ENCODE results near the gene SF3A2.

SF3A2 gene

DNA sequence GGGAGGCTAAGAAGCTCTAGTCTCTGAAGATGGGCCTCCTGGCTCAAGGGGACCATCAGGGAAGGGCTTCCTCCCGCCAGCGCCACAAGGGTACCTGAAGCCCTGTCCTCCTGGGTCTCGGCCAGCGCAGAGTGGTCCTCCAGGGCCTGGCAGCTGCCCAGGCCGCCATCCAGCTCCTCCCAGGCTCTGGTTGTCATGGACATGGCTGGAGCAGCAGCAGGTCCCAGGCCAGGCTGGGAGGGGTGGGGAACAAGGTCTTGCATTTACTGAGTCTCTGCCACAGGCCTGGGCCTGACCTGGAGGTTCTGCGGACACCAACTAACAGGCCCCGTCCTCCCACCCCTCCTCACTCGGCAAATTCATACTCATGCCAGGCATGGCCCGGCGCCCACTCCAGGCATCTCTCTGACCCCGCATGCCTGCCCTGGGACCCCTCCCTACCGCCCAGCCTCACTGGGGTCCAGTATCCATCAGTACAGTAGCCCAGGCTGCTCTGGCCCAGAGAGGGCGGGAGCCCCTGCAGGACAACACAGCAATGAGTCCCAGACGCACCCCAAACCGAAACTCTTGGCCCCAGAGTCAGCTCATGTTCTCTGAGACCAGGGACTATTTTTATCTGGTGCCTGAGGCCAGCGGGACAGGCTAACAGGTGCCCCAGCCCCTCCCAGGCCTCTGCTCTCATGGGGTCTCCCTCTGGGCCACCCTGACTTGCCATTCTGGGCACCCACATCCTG is 18.7 kb downstream of the SF3A2 start:
- Mint-ChIP-seq H3K27me3 (peaks cover 46% of the 10 kb centered on the region), H3K9me3 (no peaks in the 10 kb centered on the region), H3K4me3 (no peak overlapping the region), H3K36me3 (no peaks in the 10 kb centered on the region), H3K27ac (no peak overlapping the region), H3K4me1 (peaks cover 52% of the 10 kb centered on the region)
- CTCF ChIA-PET: no interaction called here
- no peak for DNase-seq

DNA sequence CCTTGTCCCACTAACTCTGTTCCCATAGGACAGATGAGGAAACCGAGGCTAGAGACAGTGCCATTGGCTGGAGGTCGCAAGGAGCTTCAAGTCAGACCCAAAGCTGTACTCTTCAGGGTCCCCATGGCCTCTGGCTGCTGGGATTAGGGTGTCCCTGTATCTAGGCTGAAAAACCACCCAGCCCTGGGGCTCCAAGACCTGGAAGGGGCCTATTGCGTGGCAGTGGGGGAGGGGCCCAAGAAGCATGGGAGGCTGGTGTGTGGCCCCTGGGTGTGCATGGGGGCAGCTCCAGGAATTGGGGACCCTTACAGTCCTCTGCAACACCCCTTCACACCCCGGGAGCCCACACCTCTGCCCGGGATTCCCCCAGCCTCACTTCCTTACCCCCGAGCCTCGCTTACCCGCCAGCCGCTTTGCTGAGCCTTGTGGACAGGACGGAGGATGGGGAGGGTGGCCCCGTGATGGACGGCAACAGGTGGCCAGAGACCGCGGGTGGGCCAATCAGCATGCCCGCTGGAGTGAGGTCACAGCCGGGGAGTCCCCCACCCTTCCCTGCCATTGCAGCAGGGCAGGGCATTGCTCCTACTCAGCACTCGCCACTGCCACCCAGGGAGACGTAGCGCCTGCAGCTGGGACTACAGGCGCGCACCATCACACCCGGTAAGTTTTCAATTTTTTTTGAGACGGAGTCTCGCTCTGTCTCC is 19.5 kb downstream of the SF3A2 start, which contains the start of gene JSRP1:
Gene JSRP1, minus strand, starts transcription at position 436 of the 704 bp plus-strand sequence. CDS start 1,103 bp downstream, outside the sequence.
- peak; percentile 46 for DNase-seq
- H3K27ac Mint-ChIP-seq: peak within 1 kb of the TSS; percentile 99
- peaks cover 56% of the 10 kb centered on the region for H3K4me1 Mint-ChIP-seq
- H3K27me3 Mint-ChIP-seq: peaks cover 41% of the 10 kb centered on the region
- CTCF ChIA-PET: no interaction called here
- peak within 1 kb of the TSS; percentile 12 for H3K4me3 Mint-ChIP-seq
- no peaks in the 10 kb centered on the region for H3K9me3 Mint-ChIP-seq
- H3K36me3 Mint-ChIP-seq: no peaks in the 10 kb centered on the region

DNA sequence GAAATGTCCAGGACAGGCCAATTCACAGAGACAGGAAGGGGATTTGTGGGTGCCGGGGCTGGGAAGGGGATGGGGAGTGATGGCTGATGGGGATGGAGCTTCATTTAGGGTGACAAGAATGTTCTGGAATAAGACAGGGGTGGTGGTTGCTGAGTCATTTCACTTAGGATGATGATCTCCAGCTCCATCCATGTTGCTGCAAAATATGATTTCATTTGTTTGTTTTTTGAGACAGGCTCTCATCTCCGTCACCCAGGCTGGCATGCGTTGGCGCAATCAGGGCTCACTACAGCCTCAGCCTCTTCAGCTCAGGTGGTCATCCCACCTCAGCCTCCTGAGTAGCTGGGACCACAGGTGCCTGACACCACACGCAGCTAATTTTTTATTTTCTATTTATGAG is 22.7 kb downstream of the SF3A2 start:
- no peaks in the 10 kb centered on the region for H3K9me3 Mint-ChIP-seq
- no peak overlapping the region for H3K4me3 Mint-ChIP-seq
- H3K27ac Mint-ChIP-seq: peak overlapping the region; percentile 86
- DNase-seq: no peak
- peaks cover 10% of the 10 kb centered on the region for H3K27me3 Mint-ChIP-seq
- CTCF ChIA-PET: interaction anchor here (2.5 kb wide), 1 partner anchor 22 kb away, joined by 13 read pairs; no protein-coding TSS in a partner anchor
- peaks cover 43% of the 10 kb centered on the region for H3K4me1 Mint-ChIP-seq
- H3K36me3 Mint-ChIP-seq: peaks cover 1% of the 10 kb centered on the region

DNA sequence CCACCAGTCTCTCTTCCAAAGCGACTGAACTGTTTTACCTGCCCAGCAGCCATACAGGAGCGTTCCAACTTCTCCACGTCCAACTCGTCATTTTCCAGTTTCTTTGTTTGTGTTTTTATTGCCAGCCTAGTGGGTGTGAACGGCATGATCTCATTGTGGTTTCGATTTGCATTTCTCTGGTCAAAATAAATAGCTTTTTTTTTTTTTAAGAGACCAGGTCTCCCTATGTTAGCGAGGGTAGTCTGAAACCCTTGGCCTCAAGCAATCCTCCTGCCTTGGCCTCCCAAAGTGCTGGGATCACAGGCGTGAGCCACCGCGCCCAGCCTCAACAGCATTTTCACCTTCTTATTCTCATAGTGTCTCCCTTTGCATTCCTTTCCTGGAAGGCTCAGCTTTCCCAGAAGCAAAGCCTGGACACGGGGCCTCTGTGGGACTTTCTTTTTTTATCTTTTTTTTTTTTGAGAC is 23.7 kb downstream of the SF3A2 start:
- H3K27ac Mint-ChIP-seq: peak overlapping the region; percentile 68
- DNase-seq: no peak

DNA sequence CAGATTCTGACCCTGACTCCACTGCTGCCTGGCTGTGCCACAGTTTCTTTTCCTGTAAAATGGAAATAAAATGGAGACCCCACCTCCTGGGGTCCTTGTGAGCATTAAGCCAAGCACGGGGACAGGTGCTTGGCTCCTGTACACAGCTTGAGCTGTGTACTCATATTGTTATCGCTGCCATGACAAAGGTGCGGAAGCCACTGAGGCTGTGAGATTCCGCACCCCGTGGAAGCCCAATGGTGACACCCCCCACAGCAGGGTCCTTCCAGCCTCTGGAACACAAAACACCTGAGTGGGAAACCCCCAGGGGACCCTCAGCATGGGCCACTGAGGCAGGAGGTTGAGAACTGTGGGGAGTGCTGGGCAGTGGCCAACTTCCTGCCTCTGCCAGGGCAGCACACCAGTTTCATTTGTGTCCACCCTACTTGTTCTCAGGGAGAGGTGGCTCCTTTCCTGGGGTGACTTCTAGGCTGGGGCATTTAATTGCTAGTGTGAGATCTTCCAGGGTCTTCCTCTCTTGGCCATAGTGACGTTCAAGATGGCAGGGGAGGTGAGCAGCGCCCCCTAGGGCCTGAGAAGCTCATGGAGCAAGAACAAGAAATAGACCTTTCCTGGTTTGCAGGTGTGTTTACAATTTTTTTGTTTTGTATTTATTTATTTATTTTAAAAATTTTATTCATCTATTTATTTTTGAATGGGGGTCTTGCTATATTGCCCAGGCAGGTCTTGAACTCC is 25.0 kb downstream of the SF3A2 start:
- Mint-ChIP-seq H3K4me1 (peaks cover 41% of the 10 kb centered on the region), H3K36me3 (peaks cover 1% of the 10 kb centered on the region), H3K27me3 (no peaks in the 10 kb centered on the region), H3K27ac (no peak overlapping the region), H3K9me3 (no peaks in the 10 kb centered on the region), H3K4me3 (no peak overlapping the region)
- DNase-seq: peak; percentile 75
- CTCF ChIA-PET: interaction anchor here (0.7 to 2.5 kb wide), 7 partner anchors 10 to 364 kb away, joined by 3 to 12 read pairs (median 3); no protein-coding TSS in a partner anchor

More for the DNA sequence above, 23.7 kb downstream of the SF3A2 start:
- Mint-ChIP-seq H3K4me3 (no peak overlapping the region), H3K36me3 (peaks cover 1% of the 10 kb centered on the region), H3K27me3 (peaks cover 3% of the 10 kb centered on the region), H3K9me3 (no peaks in the 10 kb centered on the region), H3K4me1 (peaks cover 40% of the 10 kb centered on the region)
- CTCF ChIA-PET: interaction anchor here (1.3 to 2.5 kb wide), 3 partner anchors 14 to 363 kb away, joined by 4 to 12 read pairs (median 10); no protein-coding TSS in a partner anchor

DNA sequence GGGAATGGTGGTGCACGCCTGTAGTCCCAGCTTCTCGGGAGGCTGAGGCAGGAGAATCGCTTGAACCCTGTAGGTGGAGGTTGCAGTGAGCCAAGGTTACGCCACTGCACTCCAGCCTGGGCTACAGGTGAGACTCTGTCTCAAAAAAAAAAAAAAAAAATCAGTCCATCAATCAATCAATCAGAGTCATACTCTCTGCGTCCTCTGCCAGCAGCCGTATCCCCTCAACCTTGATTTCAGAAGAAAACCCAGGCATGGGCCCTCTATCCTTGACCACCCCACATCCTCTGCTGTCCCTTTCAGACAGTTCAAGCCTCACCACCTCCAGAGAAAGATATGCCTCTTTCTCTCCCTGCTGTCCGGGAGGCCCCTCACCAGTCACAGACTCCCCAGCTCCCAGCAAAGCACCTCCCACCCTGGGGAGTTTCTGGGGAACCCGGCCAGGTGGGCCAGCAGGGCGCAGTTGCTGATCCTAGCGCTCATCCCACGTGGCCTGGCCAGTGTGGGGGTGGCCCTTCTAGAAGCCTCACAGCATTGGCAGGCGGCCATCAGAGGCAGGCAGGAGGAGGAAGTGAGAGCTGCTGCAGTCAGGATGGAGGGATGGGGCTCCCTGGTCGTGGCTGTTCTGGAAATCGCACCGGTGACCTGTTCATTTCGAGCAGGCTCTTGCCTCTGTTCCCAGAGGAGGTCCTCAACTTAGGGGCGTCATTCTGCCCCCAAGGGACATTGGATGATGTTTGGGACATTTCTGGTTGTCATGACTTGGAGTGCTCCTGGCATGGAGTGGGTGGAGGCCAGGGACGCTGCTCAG is 29.8 kb downstream of the SF3A2 start:
- Mint-ChIP-seq H3K4me3 (no peak overlapping the region), H3K27me3 (peaks cover 3% of the 10 kb centered on the region), H3K9me3 (no peaks in the 10 kb centered on the region), H3K4me1 (peaks cover 24% of the 10 kb centered on the region), H3K27ac (peak overlapping the region; percentile 15), H3K36me3 (peaks cover 4% of the 10 kb centered on the region)
- CTCF ChIA-PET: interaction anchor here (1.2 kb wide), 2 partner anchors 9 to 110 kb away, joined by 3 read pairs; no protein-coding TSS in a partner anchor
- peak; percentile 51 for DNase-seq

DNA sequence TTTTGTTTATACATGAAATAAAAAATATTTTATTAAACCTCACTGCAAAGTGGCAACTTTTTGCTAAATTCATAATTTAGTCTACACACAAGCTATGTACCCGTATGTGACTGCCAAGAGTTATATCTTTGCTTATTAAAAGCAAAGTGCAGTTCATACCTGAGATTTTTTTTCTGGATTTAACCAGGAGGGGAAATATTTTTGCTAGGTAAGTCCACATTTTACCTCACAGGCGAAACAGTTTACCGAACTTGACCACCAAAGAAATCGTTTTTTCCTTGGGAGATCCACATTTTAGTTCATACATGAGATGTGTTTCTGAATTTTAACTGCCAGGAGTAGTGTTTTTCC is 31.8 kb downstream of the SF3A2 start:
- H3K27me3 Mint-ChIP-seq: peaks cover 3% of the 10 kb centered on the region
- peak overlapping the region; percentile 24 for H3K27ac Mint-ChIP-seq
- H3K36me3 Mint-ChIP-seq: peaks cover 11% of the 10 kb centered on the region
- no peaks in the 10 kb centered on the region for H3K9me3 Mint-ChIP-seq
- H3K4me3 Mint-ChIP-seq: peak overlapping the region; percentile 84
- CTCF ChIA-PET: no interaction called here
- no peak for DNase-seq
- peaks cover 37% of the 10 kb centered on the region for H3K4me1 Mint-ChIP-seq

DNA sequence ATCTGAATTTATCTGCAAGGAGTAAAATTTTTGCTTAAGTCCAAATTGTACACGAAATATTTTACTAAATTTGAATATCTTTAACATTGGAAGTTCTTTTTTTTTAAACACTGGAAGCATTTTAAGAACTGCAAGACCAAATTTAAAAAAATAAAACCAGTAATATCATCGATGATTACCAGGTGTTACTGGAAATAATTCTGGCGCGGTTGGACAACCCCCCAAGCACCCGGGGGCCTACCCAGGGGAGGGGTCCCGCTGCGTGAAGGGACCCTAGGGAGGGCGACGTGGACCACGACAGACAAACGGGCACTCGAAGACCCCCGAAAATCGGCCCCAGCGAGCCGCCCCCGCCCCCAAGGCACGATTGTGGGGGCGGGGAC is 32.2 kb downstream of the SF3A2 start:
- Mint-ChIP-seq H3K27me3 (peaks cover 3% of the 10 kb centered on the region), H3K27ac (peak overlapping the region; percentile 89), H3K4me3 (peak overlapping the region; percentile 84), H3K4me1 (peaks cover 41% of the 10 kb centered on the region), H3K36me3 (peaks cover 13% of the 10 kb centered on the region), H3K9me3 (no peaks in the 10 kb centered on the region)
- CTCF ChIA-PET: no interaction called here
- no peak for DNase-seq

DNA sequence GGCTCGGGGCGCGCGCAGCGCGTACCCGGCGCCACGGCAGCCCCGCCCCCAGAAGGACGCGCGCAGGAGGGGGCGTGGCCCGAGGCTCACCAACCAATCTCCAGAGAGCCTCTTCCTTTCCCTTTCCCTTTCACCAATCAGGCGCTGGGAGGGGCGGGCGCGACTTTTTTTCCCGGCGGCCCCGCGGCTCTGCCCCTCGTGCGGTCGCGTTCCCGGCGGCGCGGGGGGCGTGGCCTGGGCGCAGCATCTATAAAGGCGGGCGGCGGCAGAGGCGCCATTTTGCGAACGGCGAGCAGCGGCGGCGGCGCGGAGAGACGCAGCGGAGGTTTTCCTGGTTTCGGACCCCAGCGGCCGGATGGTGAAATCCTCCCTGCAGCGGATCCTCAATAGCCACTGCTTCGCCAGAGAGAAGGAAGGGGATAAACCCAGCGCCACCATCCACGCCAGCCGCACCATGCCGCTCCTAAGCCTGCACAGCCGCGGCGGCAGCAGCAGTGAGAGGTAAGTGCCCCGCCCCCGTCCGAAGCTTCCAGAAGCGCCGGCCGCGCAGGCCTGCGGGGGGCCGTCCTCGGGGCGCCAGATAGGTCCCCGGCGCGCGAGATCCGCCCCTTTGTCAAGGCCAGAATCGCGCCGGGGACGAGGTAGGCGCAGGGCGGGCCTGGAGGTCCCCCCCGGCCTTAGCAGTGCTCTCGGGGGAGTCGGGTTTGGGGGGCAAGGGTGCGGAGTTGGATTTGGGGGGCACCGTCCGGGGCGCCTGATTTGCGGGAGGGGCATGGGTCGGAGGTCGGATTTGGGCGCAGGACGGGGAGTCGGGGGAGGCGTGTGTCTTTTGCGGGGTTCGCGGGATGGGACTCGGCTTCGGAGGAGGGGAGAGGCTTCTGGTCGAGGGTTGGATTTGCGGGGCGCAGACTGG is 32.9 kb downstream of the SF3A2 start:
- Mint-ChIP-seq H3K36me3 (peaks cover 19% of the 10 kb centered on the region), H3K4me3 (peak overlapping the region; percentile 84), H3K4me1 (peaks cover 47% of the 10 kb centered on the region), H3K27me3 (peaks cover 3% of the 10 kb centered on the region), H3K9me3 (no peaks in the 10 kb centered on the region), H3K27ac (peak overlapping the region; percentile 89)
- CTCF ChIA-PET: no interaction called here
- DNase-seq: peak; percentile 99

DNA sequence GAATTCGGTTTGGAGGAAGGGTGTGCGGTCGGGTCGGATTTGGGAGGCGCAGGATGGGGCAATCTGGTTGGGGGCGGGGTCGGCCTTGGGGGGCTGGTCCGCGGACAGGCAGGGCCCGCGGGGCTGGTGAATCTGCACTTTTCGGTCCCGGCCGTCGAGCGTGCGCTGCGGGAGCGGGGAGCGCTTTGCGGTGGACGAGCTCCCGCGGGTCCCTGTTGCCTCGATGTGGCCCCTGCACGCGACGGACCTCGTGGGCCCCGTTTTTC is 33.5 kb downstream of the SF3A2 start:
- Mint-ChIP-seq H3K4me3 (peak overlapping the region; percentile 84), H3K36me3 (peaks cover 21% of the 10 kb centered on the region), H3K27me3 (peaks cover 3% of the 10 kb centered on the region), H3K9me3 (no peaks in the 10 kb centered on the region), H3K4me1 (peaks cover 50% of the 10 kb centered on the region), H3K27ac (peak overlapping the region; percentile 89)
- CTCF ChIA-PET: no interaction called here
- DNase-seq: peak; percentile 60

DNA sequence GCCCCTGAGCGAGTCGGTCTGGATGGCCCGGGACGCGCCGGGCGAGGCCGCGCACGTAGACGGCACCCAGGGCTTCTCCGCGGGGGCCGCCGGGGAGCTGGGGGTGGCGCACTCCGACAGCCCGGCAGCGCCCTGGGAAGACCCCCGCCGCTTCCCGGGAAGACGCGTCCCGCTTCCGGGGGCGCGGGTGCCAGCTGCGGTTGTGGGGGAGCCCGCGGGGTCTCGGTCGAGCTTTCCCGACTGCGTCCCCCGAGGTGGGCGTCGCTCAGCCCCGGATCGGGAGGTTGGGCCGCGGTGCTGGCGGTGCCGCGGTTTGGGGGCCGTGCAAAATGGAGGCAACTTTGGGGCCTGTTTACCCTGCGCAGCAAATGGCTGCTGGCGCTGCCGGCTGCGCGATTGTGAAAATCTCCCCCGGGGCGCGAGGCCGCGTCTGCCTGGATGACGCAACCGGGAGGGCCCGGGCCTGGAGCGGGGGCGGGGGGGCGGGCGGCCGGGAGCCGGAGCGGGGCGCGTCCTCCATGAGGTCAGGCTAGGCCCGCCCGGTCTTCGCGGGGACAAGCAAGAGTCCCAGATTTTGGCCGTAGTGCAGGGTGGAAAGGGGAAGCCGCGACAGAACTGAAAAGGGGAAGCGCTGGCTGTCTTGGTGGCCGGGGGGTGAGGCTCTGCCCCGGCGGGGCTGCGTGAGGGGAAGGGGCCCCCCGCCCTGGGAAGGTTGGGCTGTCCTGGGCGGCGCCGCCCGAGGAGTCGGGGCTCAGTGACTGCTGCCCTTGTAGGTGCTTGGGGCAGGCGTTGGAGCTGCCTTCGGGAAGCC is 34.0 kb downstream of the SF3A2 start:
- DNase-seq: peak; percentile 77
- CTCF ChIA-PET: interaction anchor here (0.8 to 1.5 kb wide), 3 partner anchors 8 to 19 kb away, joined by 3 to 4 read pairs (median 3); no protein-coding TSS in a partner anchor
- Mint-ChIP-seq H3K36me3 (peaks cover 23% of the 10 kb centered on the region), H3K9me3 (no peaks in the 10 kb centered on the region), H3K4me3 (peak overlapping the region; percentile 87), H3K27me3 (peaks cover 3% of the 10 kb centered on the region), H3K4me1 (peaks cover 52% of the 10 kb centered on the region), H3K27ac (peak overlapping the region; percentile 90)

Data from activated naive CD4-positive, alpha-beta T cell treated with anti-CD3 and anti-CD28 coated beads, Interleukin-2, amount 10 ng/mL, durations not matched to agents 7 days and 5 days (primary cell).